Stimulated activated CD8-positive, alpha-beta memory T cell treated with anti-CD3 and anti-CD28 coated beads, Interleukin-15, amount 100 ng/mL, for 48 hours (primary cell): ENCODE results near the gene INPP1.

Experiments
- DNase-seq, 2 donors: peaks; one replicate each; pipeline ENCODE4 v3.0.0-alpha.2; 2020; ENCODE audit warnings: low read depth in 2 of 2

Gene INPP1

DNA sequence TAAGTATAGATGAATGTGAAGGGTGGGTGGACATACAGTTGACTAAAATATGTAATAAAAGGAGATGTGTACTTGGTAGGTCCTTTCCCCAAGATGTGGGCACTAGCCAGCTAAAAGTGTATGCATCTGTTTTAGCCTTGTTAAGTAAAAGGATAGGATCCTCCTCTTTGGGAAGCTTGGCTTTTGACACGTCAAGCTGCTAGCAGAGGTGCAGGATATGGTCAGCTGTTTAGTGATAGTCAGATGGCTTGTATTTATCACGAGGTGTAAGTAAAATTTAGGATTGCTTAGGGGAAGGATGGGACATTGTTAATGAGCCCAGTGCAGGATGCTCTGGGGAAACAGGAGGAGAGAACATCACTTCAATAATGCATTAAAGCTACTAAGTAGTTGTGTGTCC, 66.2 kb downstream of the INPP1 start:
- no peak for DNase-seq

GRCh38 chr2:190410166-190410565, 66.8 kb downstream of the INPP1 start:
- no peak for DNase-seq

DNA sequence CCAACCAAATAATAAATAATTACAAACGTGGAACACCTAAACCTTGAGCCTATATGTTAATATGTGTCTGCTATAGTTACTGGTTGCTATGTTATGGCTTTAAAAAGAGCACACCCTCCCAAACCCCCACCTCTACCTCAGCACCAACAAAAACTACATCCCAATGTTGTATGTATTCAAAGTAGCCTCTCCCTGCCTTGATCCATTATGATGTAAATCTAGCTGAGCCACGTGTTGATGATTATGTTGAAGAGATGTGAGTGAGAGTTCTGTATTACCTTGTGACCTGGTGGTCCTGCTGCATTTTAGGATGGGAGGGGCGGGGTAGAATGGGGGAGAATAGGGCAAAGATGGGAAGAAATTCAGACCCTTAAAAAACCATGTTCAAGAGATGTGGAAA, 69.6 kb downstream of the INPP1 start:
- DNase-seq, result no peak

DNA sequence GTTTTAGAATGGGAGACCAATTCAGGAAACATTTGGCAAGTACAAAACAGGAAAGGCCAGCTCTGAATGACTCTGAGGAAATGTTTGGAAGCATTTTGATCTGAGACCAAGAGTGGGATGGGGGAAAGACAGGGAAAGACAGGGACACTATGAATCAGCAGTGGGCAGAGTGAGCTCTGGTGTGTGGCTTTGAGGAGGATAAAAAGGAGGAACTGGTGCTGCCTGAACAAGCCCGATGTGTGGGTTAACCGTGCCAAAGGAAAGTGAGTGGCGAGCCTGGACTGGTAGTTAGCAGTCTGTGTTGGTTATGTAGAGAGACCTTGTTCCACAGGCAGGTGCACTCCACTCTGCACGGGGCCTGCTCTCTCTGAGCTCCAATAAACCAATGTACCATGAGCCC, 70.0 kb downstream of the INPP1 start:
- DNase-seq, result no peak

DNA sequence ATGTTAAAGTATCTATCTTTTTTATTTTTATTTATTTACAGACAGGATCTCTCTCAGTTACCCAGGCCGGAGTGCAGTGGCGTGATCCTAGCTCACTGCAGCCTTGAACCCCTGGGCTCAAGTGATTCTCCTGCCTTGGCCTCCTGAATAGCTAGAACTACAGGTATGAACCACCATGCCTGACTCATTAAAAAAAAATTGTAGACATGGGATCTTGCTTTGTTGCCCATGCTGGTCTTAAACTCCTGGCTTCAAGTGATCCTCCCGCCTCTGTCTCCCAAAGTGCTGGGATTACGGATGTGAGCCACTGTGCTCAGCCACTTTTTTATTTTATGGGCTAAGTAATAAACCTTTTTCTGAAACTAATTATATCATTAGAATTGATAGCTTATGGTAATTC, 71.9 kb downstream of the INPP1 start:
- DNase-seq, result no peak

GRCh38 chr2:190415794-190416775, 72.7 kb downstream of the INPP1 start:
- DNase-seq, result no peak

- no peak for DNase-seq
Observed at GRCh38 chr2:190417045-190417842, 73.9 kb downstream of the INPP1 start.

DNA sequence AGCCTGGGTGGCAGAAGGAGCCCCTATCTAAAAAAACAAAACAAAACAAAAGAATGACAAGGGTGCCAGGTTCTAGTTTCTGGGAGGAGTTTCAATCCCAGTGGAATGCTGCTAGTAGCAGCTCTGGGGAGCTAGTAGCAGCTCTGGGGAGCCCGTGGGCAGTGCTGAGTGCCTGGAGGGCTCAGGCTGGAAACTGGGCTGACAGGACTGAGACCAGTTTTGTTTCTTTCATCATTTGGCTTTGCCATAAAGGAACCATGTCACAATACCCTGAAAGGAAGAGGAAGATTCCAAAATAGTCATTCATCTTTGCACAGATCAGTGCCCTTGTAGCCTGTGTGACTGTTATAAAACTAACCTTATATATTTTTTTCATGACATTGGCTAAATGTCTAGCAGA, 75.3 kb downstream of the INPP1 start:
- no peak for DNase-seq

- no peak for DNase-seq
Observed at GRCh38 chr2:190420801-190421200, 77.4 kb downstream of the INPP1 start.
